IMR-90 (cell line): Measurements from ENCODE around the gene MYO10. TPM values are rescaled to one million over a fixed set of nuclear protein-coding genes. Genes with fewer than 3 reads are reported as not detected.

Source experiments
- ATAC-seq: fragments of 200-7000 bp; cut with Tn5 transposase; 2 replicates; pipeline ENCODE4 v1.9.1; 2020; ENCODE audit warnings: low read depth, mild to moderate bottlenecking, moderate library complexity
- BruUV-seq: library from RNA; stranded (reverse); fragments of 400-500 nt; replicated peaks from 2 replicates; lab custom pipeline; 2021; lab: Mats Ljungman, UMichigan
- CTCF ChIA-PET: fragments of 300-600 bp; formaldehyde crosslinking; extraction: SDS; loops from one replicate; lab custom pipeline; 2021; ENCODE audit warnings: antibody characterized with exemption; lab: Yijun Ruan, JAX
- POLR2A ChIA-PET: fragments of 300-600 bp; sonication (Branson Sonifier 250); formaldehyde crosslinking; loops from one replicate; lab custom pipeline; 2022; ENCODE audit warnings: antibody characterized with exemption; ENCODE audit not compliant: unreplicated experiment; lab: Charles Lee
- DNase-seq: peaks from one replicate; pipeline ENCODE4 v3.0.0; 2013
- H2AFZ ChIP-seq: replicated peaks from 2 replicates; pipeline ENCODE3; 2013; ENCODE audit warnings: low read length, mild to moderate bottlenecking; ENCODE audit not compliant: poor library complexity
- H2AK5ac ChIP-seq: 2 replicates; pipeline ENCODE4 v1.6.1; 2013; ENCODE audit warnings: low read depth, low read length, inconsistent platforms
- H2AK9ac ChIP-seq: replicated peaks from 2 replicates; pipeline ENCODE3; 2013; ENCODE audit warnings: mild to moderate bottlenecking, low read depth, low read length, moderate library complexity; ENCODE audit not compliant: poor library complexity
- H2BK120ac ChIP-seq: 2 replicates; pipeline ENCODE4 v1.6.1; 2013; ENCODE audit warnings: low read depth, low read length, inconsistent platforms
- H2BK15ac ChIP-seq: 3 replicates; pipeline ENCODE4 v1.6.1; 2013; ENCODE audit warnings: low read depth, low read length, inconsistent platforms
- H2BK20ac ChIP-seq: 2 replicates; pipeline ENCODE4 v1.6.1; 2013; ENCODE audit warnings: low read depth, mild to moderate bottlenecking, inconsistent platforms, low read length, moderate library complexity
- H2BK5ac ChIP-seq: 2 replicates; pipeline ENCODE4 v1.6.1; 2013; ENCODE audit warnings: mild to moderate bottlenecking, low read depth, low read length, inconsistent platforms; ENCODE audit not compliant: poor library complexity, severe bottlenecking
- H3K14ac ChIP-seq: replicated peaks from 2 replicates; pipeline ENCODE4 v1.6.1; 2013; ENCODE audit warnings: low read depth, low read length, inconsistent platforms
- H3K18ac ChIP-seq: 2 replicates; pipeline ENCODE4 v1.6.1; 2013; ENCODE audit warnings: low read depth, low read length, control low read depth
- H3K23ac ChIP-seq: 2 replicates; pipeline ENCODE4 v1.6.1; 2013; ENCODE audit warnings: low read depth, low read length, inconsistent platforms
- H3K27ac ChIP-seq: 2 replicates; pipeline ENCODE4 v1.5.1; 2013; ENCODE audit warnings: mild to moderate bottlenecking, control low read depth, low read length; ENCODE audit not compliant: insufficient read depth
- H3K27me3 ChIP-seq: 2 replicates; pipeline ENCODE4 v1.6.1; 2013; ENCODE audit warnings: low read length; ENCODE audit not compliant: control insufficient read depth, insufficient read depth
- H3K36me3 ChIP-seq: 2 replicates; pipeline ENCODE4 v1.6.1; 2013; ENCODE audit warnings: low read length, mixed read lengths; ENCODE audit not compliant: control insufficient read depth, insufficient read depth
- H3K4ac ChIP-seq: 2 replicates; pipeline ENCODE4 v1.6.1; 2013; ENCODE audit warnings: low read depth, low read length, inconsistent platforms
- H3K4me1 ChIP-seq: 2 replicates; pipeline ENCODE4 v1.6.1; 2013; ENCODE audit warnings: low read length, mixed read lengths; ENCODE audit not compliant: control insufficient read depth, insufficient read depth
- H3K4me2 ChIP-seq: 2 replicates; pipeline ENCODE4 v1.6.1; 2013; ENCODE audit warnings: low read depth, mild to moderate bottlenecking, control low read depth, low read length, moderate library complexity
- H3K4me3 ChIP-seq: 2 replicates; pipeline ENCODE4 v1.5.1; 2013; ENCODE audit warnings: low read depth, mild to moderate bottlenecking, control low read depth, low read length, moderate library complexity; ENCODE audit not compliant: insufficient read depth
- H3K56ac ChIP-seq: 2 replicates; pipeline ENCODE4 v1.6.1; 2013; ENCODE audit warnings: low read length, inconsistent platforms; ENCODE audit not compliant: insufficient read depth; ENCODE audit errors: extremely low read depth
- H3K79me1 ChIP-seq, 2 experiments: 2 replicates each; pipeline ENCODE4 v1.6.1; 2013; ENCODE audit warnings: low read length in 2 of 2, inconsistent platforms in 1 of 2, low read depth in 1 of 2
- H3K9ac ChIP-seq: 2 replicates; pipeline ENCODE4 v1.6.1; 2013; ENCODE audit warnings: low read depth, low read length, control low read depth
- H3K9me1 ChIP-seq: 2 replicates; pipeline ENCODE4 v1.6.1; 2013; ENCODE audit warnings: low read length, inconsistent platforms; ENCODE audit not compliant: insufficient read depth
- H3K9me3 ChIP-seq: 2 replicates; pipeline ENCODE4 v1.6.1; 2013; ENCODE audit warnings: low read length; ENCODE audit not compliant: control insufficient read depth, insufficient read depth
- H4K20me1 ChIP-seq: 2 replicates; pipeline ENCODE4 v1.6.1; 2013; ENCODE audit warnings: low read length, inconsistent platforms; ENCODE audit not compliant: insufficient read depth
- H4K5ac ChIP-seq: 2 replicates; pipeline ENCODE4 v1.6.1; 2013; ENCODE audit warnings: mild to moderate bottlenecking, low read depth, low read length, control low read depth
- H4K8ac ChIP-seq, 2 experiments: 2 replicates each; pipeline ENCODE4 v1.6.1; 2013; ENCODE audit warnings: low read depth in 2 of 2, low read length in 2 of 2, control low read depth in 1 of 2, inconsistent platforms in 1 of 2
- H4K91ac ChIP-seq: 2 replicates; pipeline ENCODE4 v1.6.1; 2013; ENCODE audit warnings: low read depth, low read length, inconsistent platforms; ENCODE audit not compliant: insufficient read depth
- CEBPB ChIP-seq: IDR thresholded peaks from 2 replicates; pipeline ENCODE4 v1.6.1; 2012; ENCODE audit warnings: low read depth, low read length, improper control_type of control experiment
- CHD1 ChIP-seq: IDR thresholded peaks from 2 replicates; pipeline ENCODE4 v1.6.1; 2012; ENCODE audit warnings: low read depth, low read length, improper control_type of control experiment
- CTCF ChIP-seq: conservative IDR thresholded peaks from 2 replicates; pipeline ENCODE4 v1.5.1; 2012; ENCODE audit warnings: mild to moderate bottlenecking, low read depth, low read length, improper control_type of control experiment
- ELK1 ChIP-seq: fragments of 150-350 bp; IDR thresholded peaks from 2 replicates; pipeline ENCODE4 v1.6.1; 2016; ENCODE audit warnings: low read depth, mild to moderate bottlenecking, low read length, moderate library complexity, borderline replicate concordance
- FOS ChIP-seq: fragments of 150-350 bp; IDR thresholded peaks from 2 replicates; pipeline ENCODE4 v1.6.1; 2016; ENCODE audit warnings: low read depth, low read length
- MAFK ChIP-seq: IDR thresholded peaks from 2 replicates; pipeline ENCODE4 v1.6.1; 2012; ENCODE audit warnings: low read depth, low read length, improper control_type of control experiment
- MAZ ChIP-seq: IDR thresholded peaks from 2 replicates; pipeline ENCODE4 v1.6.1; 2012; ENCODE audit warnings: low read depth, mild to moderate bottlenecking, low read length, improper control_type of control experiment, moderate library complexity, borderline replicate concordance
- MXI1 ChIP-seq: IDR thresholded peaks from 2 replicates; pipeline ENCODE4 v1.6.1; 2012; ENCODE audit warnings: low read depth, mild to moderate bottlenecking, low read length, moderate library complexity, borderline replicate concordance
- NFE2L2 ChIP-seq: fragments of 150-350 bp; IDR thresholded peaks from 2 replicates; pipeline ENCODE4 v1.6.1; 2016; ENCODE audit warnings: low read depth, mild to moderate bottlenecking, low read length
- POLR2A ChIP-seq: IDR thresholded peaks from 2 replicates; pipeline ENCODE4 v1.6.1; 2012; ENCODE audit warnings: mild to moderate bottlenecking, low read depth, low read length
- RAD21 ChIP-seq: IDR thresholded peaks from 2 replicates; pipeline ENCODE4 v1.6.1; 2012; ENCODE audit warnings: low read length, improper control_type of control experiment
- RCOR1 ChIP-seq: IDR thresholded peaks from 2 replicates; pipeline ENCODE4 v1.6.1; 2012; ENCODE audit warnings: mild to moderate bottlenecking, low read length, improper control_type of control experiment; ENCODE audit not compliant: insufficient replicate concordance
- RFX5 ChIP-seq: IDR thresholded peaks from 2 replicates; pipeline ENCODE4 v1.8.0; 2012; ENCODE audit warnings: low read depth, mild to moderate bottlenecking, low read length, moderate library complexity
- SMC3 ChIP-seq: fragments of 150-350 bp; IDR thresholded peaks from 2 replicates; pipeline ENCODE4 v1.6.1; 2016; ENCODE audit warnings: low read depth, mild to moderate bottlenecking, antibody characterized with exemption, low read length, moderate library complexity
- WGBS, 2 experiments: methylation state at CpG; one replicate each; pipeline versions ENCODE4 v1.1.5 to v1.1.7; 2013; ENCODE audit warnings: missing lambda C conversion rate in 2 of 2; ENCODE audit not compliant: insufficient read length in 1 of 2; ENCODE audit errors: extremely low coverage in 2 of 2; 5-methylcytosine and 5-hydroxymethylcytosine counted together
- dilution Hi-C: fragments of 300-500 bp; cut with HindIII; formaldehyde crosslinking; loops from one replicate; pipeline ENCODE4 v1.14.3; 2018; ENCODE audit warnings: low sequenced_read_pairs; ENCODE audit not compliant: unreplicated experiment
- in situ Hi-C: fragments of 300-500 bp; cut with MboI; formaldehyde crosslinking; loops from 3 replicates; pipeline ENCODE4 v1.14.3; 2019; ENCODE audit warnings: low sequenced_read_pairs, inconsistent platforms, mixed read lengths
- intact Hi-C: fragments of 100-400 bp; cut with micrococcal nuclease; formaldehyde crosslinking; loops from 2 replicates; pipeline ENCODE4 v1.10.0; 2022
- polyA plus RNA-seq, 3 experiments: library from polyadenylated mRNA; depleted of rRNA; stranded (reverse); fragments of >200 nt; gene quantifications; 2 replicates each; pipeline ENCODE4 v1.2.3, GENCODE V29; 2012; ENCODE audit warnings: low replicate concordance in 1 of 3
- total RNA-seq: library from RNA; depleted of rRNA; stranded (reverse); fragments of >200 nt; gene quantifications from 2 replicates; pipeline ENCODE4 v1.2.3, GENCODE V29; 2012
- TF ChIP-seq, protein P1 (sequence below): fragments of 150-350 bp; IDR thresholded peaks from 2 replicates; pipeline ENCODE4 v1.6.1; 2017; ENCODE audit warnings: mild to moderate bottlenecking, antibody characterized with exemption, low read length, low read depth

The MYO10 gene
- total and polyA plus RNA-seq, 2 of the 4 experiments (the other 2 are of a cell fraction), result 39.9 to 115 TPM

DNA sequence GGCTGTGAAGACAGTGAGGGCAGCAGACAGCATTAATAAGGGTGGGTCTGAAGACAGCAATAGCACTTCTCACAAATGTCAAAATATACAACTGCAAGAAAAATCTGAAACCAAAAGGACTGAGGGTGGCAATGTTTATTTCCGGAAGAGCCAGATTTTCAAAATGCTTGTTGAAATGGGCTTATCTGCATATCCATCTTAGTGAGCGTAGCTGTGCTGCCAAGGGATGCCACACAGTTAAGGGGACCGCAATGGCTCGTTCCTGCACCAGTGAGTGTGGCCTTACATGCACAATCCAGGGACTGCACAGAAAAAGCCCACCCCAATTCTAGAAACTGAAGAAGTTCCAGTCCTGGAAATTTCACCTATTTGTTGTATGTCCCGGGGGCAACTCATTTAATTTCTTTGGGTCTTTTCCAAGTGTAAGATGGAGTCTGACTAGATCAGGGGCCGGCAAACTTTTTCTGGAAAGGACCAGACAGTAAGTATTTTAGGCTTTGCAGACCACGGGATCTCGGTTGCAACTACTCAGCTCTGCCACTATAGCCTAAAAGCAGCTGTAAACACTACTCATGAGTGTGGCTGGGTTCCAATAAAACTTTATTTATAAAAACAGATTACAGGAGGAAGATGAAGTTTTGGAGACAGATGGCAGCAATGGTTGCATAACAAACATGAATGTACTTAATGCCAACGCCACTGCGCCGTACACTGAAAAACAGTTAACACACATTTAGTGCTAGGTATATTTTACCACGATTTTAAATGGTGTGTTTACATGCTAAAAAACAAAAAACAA, 154.1 kb downstream of the MYO10 start:
- no peak overlapping the region for H3K4me3 ChIP-seq
- H3K27me3 ChIP-seq, result no peaks in the 10 kb centered on the region
- H2BK120ac ChIP-seq, result no peak overlapping the region
- dilution Hi-C loops (loop anchor here (25.0 kb wide), 1 partner anchor 405 kb away; no protein-coding TSS in a partner anchor), intact Hi-C loops (no loop called here), in situ Hi-C loops (no loop called here)
- no peak overlapping the region for H3K4ac ChIP-seq
- ATAC-seq, result no peak
- H3K27ac ChIP-seq, result no peak overlapping the region
- CTCF ChIA-PET, result interaction anchor here (1.0 kb wide), 1 partner anchor 407 kb away, joined by 3 read pairs; no protein-coding TSS in a partner anchor
- peaks cover 55% of the 10 kb centered on the region for H4K20me1 ChIP-seq
- no peak overlapping the region for H3K56ac ChIP-seq
- H3K9me1 ChIP-seq, result peaks cover 29% of the 10 kb centered on the region
- peaks cover 26 to 72% of the 10 kb centered on the region in 2 experiments for H3K79me1 ChIP-seq
- H4K8ac ChIP-seq, result no peak overlapping the region
- POLR2A ChIA-PET, result no interaction called here
- WGBS, 2 experiments, result no CpG with 5 or more reads among the region's 12 CpGs
- no peak overlapping the region for H2BK5ac ChIP-seq
- H3K18ac ChIP-seq, result no peak overlapping the region
- H3K4me1 ChIP-seq, result peaks cover 21% of the 10 kb centered on the region
- H3K4me2 ChIP-seq, result no peak overlapping the region
- no peak overlapping the region for H4K91ac ChIP-seq
- H2BK20ac ChIP-seq, result no peak overlapping the region
- no peak overlapping the region for H2AK5ac ChIP-seq
- no peak overlapping the region for H2BK15ac ChIP-seq
- no peak overlapping the region for H2AFZ ChIP-seq
- H3K9me3 ChIP-seq, result no peaks in the 10 kb centered on the region
- no peak overlapping the region for H2AK9ac ChIP-seq
- H4K5ac ChIP-seq, result no peak overlapping the region
- BruUV-seq, result no TSS peak
- no peak overlapping the region for H3K23ac ChIP-seq
- H3K9ac ChIP-seq, result no peak overlapping the region
- H3K36me3 ChIP-seq, result peaks cover 59% of the 10 kb centered on the region
- DNase-seq, result no peak
- H3K14ac ChIP-seq, result no peak overlapping the region
- no peak for TF ChIP-seq MAFK
- TF ChIP-seq MAZ, result no peak
- no peak for TF ChIP-seq ELK1
- TF ChIP-seq SMC3, result no peak
- TF ChIP-seq, protein P1, sequence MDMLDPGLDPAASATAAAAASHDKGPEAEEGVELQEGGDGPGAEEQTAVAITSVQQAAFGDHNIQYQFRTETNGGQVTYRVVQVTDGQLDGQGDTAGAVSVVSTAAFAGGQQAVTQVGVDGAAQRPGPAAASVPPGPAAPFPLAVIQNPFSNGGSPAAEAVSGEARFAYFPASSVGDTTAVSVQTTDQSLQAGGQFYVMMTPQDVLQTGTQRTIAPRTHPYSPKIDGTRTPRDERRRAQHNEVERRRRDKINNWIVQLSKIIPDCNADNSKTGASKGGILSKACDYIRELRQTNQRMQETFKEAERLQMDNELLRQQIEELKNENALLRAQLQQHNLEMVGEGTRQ, result no peak
- TF ChIP-seq FOS, result no peak
- no peak for TF ChIP-seq MXI1
- no peak for TF ChIP-seq RAD21
- TF ChIP-seq CTCF, result no peak
- TF ChIP-seq RCOR1, result no peak
- no peak for TF ChIP-seq RFX5
- no peak for TF ChIP-seq CHD1
- no peak for TF ChIP-seq NFE2L2
- TF ChIP-seq CEBPB, result no peak
- no peak for TF ChIP-seq POLR2A
